Kidney epithelial cell (primary cell): ENCODE results near the gene ARHGAP5. TPM values are rescaled to one million over a fixed set of nuclear protein-coding genes. Genes with fewer than 3 reads are reported as not detected.
A peak's percentile ranks its signal among the peaks of the same experiment; 100 is the strongest.
"Not testable (repeated sequence)": the region's sequence is repeated elsewhere in the genome, so short reads cannot be mapped to it uniquely, and the experiment has no call there.

Experiments used
- DNase-seq: peaks from one replicate; pipeline ENCODE4 v3.0.0-alpha.2; 2010; ENCODE audit warnings: low read depth
- H3K27me3 ChIP-seq: 2 replicates; pipeline ENCODE4 v1.6.0; 2011; ENCODE audit warnings: low read length; ENCODE audit not compliant: control insufficient read depth, insufficient read depth
- H3K36me3 ChIP-seq: 2 replicates; pipeline ENCODE4 v1.5.1; 2011; ENCODE audit warnings: low read length; ENCODE audit not compliant: control insufficient read depth, insufficient read depth
- H3K4me3 ChIP-seq: 2 replicates; pipeline ENCODE4 v1.5.1; 2011; ENCODE audit warnings: low read depth, mild to moderate bottlenecking, control low read depth, low read length
- total RNA-seq: library from RNA; depleted of rRNA; stranded (reverse); fragments of >200 nt; gene quantifications from 2 replicates; pipeline ENCODE4 v1.2.3, GENCODE V29; 2015
- TF ChIP-seq, protein P1 (sequence below): IDR thresholded peaks from 2 replicates; pipeline ENCODE4 v1.5.1; 2011; ENCODE audit warnings: mild to moderate bottlenecking, moderate library complexity, low read length, control low read depth, inconsistent platforms; ENCODE audit not compliant: insufficient read depth, poor library complexity, severe bottlenecking

ARHGAP5 gene
- total RNA-seq, 1 donor from 2014 or later: 86.3 TPM

DNA sequence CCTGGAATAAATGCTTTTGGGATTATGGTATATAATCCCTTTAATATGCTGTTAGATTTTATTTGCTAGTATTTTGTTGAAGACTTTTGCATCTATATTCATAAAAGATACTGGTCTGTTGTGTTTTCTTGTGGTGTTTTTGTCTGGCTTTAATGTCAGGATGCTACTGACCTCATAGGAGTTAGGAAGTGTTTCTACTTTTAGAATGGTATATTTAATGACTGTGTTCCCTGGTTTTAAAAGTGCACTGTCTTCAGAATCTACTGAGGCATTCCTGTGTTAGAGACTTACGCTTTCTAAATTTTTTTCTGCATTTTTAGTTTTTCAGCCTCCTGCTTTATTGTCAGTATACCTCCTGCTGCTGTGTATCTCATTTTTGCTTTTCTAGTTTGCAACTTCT, 51.6 kb downstream of the ARHGAP5 start:
- TF ChIP-seq, protein P1, sequence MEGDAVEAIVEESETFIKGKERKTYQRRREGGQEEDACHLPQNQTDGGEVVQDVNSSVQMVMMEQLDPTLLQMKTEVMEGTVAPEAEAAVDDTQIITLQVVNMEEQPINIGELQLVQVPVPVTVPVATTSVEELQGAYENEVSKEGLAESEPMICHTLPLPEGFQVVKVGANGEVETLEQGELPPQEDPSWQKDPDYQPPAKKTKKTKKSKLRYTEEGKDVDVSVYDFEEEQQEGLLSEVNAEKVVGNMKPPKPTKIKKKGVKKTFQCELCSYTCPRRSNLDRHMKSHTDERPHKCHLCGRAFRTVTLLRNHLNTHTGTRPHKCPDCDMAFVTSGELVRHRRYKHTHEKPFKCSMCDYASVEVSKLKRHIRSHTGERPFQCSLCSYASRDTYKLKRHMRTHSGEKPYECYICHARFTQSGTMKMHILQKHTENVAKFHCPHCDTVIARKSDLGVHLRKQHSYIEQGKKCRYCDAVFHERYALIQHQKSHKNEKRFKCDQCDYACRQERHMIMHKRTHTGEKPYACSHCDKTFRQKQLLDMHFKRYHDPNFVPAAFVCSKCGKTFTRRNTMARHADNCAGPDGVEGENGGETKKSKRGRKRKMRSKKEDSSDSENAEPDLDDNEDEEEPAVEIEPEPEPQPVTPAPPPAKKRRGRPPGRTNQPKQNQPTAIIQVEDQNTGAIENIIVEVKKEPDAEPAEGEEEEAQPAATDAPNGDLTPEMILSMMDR: no peak
- Histone ChIP-seq H3K27me3 (no peaks in the 10 kb centered on the region), H3K36me3 (no peaks in the 10 kb centered on the region), H3K4me3 (no peak overlapping the region)
- no peak for DNase-seq

DNA sequence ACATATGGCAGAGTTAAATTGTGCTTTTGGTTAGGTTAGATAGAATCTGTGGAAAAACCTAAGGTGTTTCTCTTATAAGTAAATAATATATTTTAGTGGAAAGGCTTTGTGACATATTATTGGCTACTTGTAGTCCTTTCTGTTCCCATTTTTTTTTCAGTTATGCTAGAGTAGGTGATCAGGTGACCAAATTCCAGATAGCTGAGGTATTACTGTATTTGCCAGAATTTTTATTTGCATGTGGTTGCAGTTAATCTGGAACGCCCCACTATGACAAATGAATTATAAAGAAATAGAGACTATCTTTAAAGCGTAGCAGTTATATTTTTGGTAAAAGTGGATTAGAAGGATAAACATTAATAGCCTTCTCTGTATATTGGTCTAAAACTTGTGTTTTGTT, 52.0 kb downstream of the ARHGAP5 start:
- Histone ChIP-seq H3K36me3 (no peaks in the 10 kb centered on the region), H3K4me3 (no peak overlapping the region), H3K27me3 (no peaks in the 10 kb centered on the region)
- peak; percentile 9 for DNase-seq
- TF ChIP-seq, protein P1: no peak

DNA sequence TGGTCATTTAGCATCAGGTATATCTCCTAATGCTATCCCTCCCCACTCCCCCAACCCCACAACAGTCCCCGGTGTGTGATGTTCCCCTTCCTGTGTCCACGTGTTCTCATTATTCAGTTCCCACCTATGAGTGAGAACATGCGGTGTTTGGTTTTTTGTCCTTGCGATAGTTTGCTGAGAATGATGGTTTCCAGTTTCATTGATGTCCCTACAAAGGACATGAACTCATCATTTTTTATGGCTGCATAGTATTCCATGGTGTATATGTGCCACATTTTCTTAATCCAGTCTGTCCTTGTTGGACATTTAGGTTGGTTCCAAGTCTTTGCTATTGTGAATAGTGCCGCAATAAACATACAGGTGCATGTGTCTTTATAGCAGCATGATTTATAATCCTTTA, 54.6 kb downstream of the ARHGAP5 start:
- not testable (repeated sequence) for H3K27me3 ChIP-seq, H3K4me3 ChIP-seq, DNase-seq, H3K36me3 ChIP-seq

DNA sequence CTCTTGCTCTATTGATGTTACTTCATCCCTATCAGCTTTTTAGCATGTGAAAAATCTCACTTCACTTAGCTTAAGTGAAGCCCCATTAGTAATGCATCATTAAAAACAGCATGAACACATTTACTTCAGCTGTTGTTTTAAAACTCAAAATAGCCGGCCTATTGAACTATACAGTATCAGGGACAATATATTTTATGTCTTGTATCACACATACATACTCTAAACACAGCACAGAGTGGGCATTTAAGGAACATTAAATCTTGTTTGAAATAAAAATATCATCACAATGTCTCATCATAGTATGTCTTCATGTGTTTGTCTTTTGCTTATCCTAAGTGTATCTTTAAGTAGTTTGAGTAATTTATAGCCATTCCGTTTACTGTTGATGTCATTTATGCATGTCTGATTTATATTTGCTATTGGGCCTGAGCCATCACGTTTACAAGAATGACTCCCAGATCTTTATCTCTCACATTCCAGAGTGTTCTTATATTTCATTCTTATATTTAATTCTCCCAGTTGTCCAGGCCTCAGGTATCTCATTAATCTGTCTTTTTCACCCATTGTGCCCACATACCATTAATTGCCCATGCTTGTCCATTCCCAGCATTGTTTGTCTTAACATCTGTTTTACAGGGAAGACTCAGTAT, 57.5 kb downstream of the ARHGAP5 start:
- no peak for DNase-seq
- Histone ChIP-seq H3K4me3 (no peak overlapping the region), H3K27me3 (no peaks in the 10 kb centered on the region), H3K36me3 (no peaks in the 10 kb centered on the region)
- TF ChIP-seq, protein P1: no peak

DNA sequence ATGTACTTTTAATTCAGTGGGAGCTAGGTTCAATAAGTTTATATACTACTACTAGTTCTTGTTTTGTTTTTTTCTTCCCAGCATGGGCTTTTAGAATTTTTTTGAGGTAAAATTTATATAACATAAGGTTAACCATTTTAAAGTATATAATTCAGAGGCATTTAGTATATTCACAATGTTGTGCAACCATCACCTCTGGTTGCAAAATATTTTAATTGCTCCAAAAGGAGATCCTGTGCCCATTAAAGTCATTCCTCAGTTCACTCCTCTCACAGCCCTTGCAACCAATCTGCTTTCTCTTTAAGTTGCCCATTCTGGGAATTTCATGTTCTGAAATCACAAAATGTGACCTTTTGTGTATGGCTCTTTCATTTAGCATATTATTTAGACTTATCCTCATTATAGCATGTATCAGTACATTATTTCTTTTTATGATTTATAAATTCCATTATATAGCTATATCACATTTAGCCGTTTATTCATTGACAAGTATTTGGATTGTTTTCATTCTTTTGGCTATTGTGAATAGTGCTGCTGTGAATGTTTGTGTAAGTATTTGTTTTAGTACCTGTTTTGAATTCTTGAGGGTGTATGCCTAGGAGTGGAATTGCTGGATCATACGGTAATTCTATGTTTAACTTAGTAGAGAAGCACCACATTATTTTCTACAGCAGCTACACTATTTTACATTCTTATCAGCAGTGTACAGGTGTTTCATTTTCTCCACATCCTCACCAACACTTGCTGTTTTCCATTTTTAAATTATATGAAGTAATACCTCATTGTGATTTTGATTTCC, 59.1 kb downstream of the ARHGAP5 start:
- Histone ChIP-seq H3K36me3 (no peaks in the 10 kb centered on the region), H3K27me3 (no peaks in the 10 kb centered on the region), H3K4me3 (no peak overlapping the region)
- TF ChIP-seq, protein P1: no peak
- DNase-seq: no peak

DNA sequence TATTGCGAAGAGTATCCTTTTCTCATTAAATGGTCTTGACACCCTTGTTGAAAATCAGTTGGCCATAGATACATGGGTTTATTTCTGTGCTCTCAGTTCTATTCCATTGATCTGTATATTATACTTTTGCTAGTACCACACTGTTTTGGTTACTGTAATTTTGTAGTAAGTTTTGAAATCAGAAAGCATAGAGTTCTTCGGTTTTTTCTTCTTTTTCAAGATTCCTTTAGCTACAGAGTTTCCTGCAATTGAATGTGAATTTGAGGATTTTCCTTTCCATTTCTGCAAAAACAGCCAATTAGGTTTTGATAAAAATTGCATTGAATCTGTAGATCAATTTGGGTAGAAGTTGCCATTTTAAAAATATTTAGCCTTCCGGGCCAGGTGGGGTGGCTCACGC, 60.2 kb downstream of the ARHGAP5 start:
- Histone ChIP-seq H3K27me3 (no peaks in the 10 kb centered on the region), H3K4me3 (no peak overlapping the region), H3K36me3 (no peaks in the 10 kb centered on the region)
- no peak for DNase-seq
- TF ChIP-seq, protein P1: no peak
